Cardiac fibroblast (primary cell): ENCODE data around the gene DRAM2.
"Not testable (repeated sequence)": the region's sequence is repeated elsewhere in the genome, so short reads cannot be mapped to it uniquely, and the experiment has no call there.

Source experiments
- DNase-seq, 2 donors: peaks; one replicate each; pipeline versions ENCODE4 v3.0.0 to v3.0.0-alpha.2; 2010; ENCODE audit warnings: low read depth in 2 of 2
- H3K4me3 ChIP-seq, 2 donors: replicated peaks in 1 of 2; 1 replicate in 1 of 2; 2 replicates in 1 of 2; pipeline ENCODE4 v1.5.1; 2011; ENCODE audit warnings: low read depth in 2 of 2, low read length in 2 of 2, mild to moderate bottlenecking in 2 of 2, moderate library complexity in 1 of 2
- TF ChIP-seq, protein P1 (sequence below): IDR thresholded peaks from one replicate; pipeline ENCODE4 v1.5.1; 2011; ENCODE audit warnings: low read depth, mild to moderate bottlenecking, low read length, inconsistent platforms

DRAM2 gene

DNA sequence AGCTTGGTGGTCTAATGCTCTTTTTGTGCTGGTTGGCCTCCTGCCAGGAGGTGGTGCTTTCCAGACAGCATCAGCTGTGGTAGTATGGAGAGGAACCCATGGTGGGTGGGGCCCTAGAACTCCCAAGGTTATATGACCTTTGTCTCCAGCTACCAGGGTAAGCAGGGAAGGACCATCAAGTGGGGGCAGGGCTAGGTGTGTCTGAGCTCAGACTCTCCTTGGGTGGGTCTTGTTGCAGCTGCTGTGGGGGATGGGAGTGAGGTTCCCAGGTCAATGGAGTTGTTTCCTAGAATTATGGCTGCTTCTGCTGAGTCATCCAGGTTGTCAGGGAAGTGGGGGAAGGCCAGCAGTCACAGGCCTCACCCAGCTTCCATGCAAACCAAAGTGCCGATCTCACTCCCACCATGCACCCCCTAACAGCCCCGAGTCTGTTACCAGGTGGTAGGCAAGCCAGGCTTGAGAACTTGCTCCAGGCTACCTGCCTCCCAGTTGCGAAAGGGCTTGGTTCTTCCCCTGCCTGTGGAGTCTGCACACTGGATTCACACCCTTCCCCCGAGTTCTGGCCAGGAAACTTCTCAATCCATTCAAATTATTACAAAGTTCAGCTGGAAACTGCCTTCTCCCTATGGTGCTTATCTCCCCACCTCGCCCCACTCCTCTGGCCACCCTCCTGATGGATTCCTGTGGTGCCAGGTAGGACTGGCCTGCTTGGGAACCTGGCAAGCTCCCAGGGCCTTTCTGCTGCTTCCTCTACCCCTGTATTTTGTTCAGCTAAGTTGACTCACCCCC, 37.8 kb downstream of the DRAM2 start:
- no peak for DNase-seq
- TF ChIP-seq, protein P1, sequence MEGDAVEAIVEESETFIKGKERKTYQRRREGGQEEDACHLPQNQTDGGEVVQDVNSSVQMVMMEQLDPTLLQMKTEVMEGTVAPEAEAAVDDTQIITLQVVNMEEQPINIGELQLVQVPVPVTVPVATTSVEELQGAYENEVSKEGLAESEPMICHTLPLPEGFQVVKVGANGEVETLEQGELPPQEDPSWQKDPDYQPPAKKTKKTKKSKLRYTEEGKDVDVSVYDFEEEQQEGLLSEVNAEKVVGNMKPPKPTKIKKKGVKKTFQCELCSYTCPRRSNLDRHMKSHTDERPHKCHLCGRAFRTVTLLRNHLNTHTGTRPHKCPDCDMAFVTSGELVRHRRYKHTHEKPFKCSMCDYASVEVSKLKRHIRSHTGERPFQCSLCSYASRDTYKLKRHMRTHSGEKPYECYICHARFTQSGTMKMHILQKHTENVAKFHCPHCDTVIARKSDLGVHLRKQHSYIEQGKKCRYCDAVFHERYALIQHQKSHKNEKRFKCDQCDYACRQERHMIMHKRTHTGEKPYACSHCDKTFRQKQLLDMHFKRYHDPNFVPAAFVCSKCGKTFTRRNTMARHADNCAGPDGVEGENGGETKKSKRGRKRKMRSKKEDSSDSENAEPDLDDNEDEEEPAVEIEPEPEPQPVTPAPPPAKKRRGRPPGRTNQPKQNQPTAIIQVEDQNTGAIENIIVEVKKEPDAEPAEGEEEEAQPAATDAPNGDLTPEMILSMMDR: no peak
- no peak overlapping the region for H3K4me3 ChIP-seq

DNA sequence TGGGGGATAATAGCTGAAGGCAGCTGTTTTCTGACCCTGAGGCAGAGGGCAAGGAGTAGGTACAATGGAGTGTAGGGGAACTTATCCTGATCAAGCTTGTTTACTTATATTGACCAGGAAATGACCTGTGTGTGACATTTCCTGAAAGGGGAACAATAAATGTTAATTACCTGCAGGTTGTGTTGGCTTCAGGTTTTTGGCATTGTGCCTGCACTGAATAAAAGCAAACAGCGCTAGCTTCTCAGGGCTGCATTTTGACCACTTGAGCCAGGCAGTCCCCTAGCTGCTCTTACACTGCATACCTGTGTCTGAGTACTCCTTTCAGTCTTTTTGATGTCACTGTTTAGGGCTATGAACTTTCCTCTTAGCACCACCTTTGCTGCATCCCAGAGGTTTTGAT, 40.6 kb downstream of the DRAM2 start:
- TF ChIP-seq, protein P1: no peak
- DNase-seq: no peak
- no peak overlapping the region for H3K4me3 ChIP-seq

DNA sequence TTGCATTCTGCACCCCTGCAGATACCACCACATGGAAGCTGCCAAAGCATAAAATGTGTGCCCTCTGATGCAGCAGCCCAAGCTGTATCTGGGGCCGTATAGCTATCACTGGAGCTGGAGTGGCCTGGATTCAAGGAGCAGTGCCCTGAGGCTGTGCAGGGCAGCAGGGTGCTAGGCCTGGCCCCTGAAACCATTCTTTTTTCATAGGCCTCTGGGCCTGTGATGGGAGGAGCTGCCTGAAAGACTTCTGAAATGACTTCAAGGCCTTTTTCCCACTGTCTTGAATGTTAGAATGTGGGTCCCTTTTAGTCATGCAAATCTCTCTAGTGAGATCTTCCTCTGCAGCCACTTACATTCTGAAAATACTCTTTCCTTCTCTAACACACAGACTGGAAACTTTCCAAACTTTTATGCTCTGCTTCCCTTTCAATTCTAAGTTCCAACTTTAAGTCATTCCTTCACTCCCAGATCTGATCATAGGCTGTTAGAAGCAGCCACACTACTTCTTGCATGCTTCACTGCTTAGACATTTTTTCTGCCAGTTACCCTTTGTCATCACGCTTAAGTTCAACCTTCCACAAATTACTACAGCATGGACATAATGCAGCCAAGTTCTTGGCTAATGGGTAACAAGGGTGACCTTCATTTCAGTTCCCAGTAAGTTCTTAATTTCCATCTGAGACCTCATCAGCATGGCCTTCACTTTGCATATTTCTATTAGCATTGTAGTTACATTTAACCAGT, 42.4 kb downstream of the DRAM2 start:
- DNase-seq: no peak
- TF ChIP-seq, protein P1: no peak
- no peak overlapping the region for H3K4me3 ChIP-seq

- H3K4me3 ChIP-seq, DNase-seq: not testable (repeated sequence)
Measured at GRCh38 chr1:111095421-111095820, 44.5 kb downstream of the DRAM2 start.

- H3K4me3 ChIP-seq: no peak overlapping the region
- TF ChIP-seq, protein P1: no peak
- DNase-seq: no peak
Measured at GRCh38 chr1:111089638-111090037, 50.3 kb downstream of the DRAM2 start.

DNA sequence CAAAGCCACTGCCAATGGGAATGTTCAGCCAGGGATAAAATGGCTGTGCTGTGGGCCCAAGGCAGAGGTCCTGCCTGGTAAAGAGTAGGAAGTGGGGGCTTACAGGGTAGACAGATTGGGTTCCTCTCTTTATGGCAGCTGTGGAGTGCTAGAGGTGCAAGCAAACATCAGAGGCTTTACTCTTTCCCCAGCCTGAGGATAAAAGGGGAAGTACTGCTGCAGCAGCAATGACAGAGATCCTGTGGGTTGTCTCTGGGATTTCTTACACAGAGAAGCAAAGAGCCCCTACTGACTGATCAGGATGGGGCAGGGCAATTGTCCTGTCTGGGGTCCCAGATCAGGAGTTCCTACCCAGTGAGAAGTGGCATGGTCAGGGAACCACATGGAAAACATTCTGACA, 54.2 kb downstream of the DRAM2 start:
- no peak for DNase-seq
- H3K4me3 ChIP-seq: no peak overlapping the region
- TF ChIP-seq, protein P1: no peak

- TF ChIP-seq, protein P1: no peak
- H3K4me3 ChIP-seq: no peak overlapping the region
- no peak for DNase-seq
Measured at GRCh38 chr1:111084999-111085398, 54.9 kb downstream of the DRAM2 start.
